HUES6 (cell line): ENCODE results near the gene LILRA1.
"Not testable (repeated sequence)": the region's sequence is repeated elsewhere in the genome, so short reads cannot be mapped to it uniquely, and the experiment has no call there.

ENCODE experiments used
- H3K27ac ChIP-seq: 2 replicates; pipeline ENCODE4 v1.7.0; 2013; ENCODE audit warnings: low read depth, mild to moderate bottlenecking, low read length, inconsistent platforms
- H3K27me3 ChIP-seq: 2 replicates; pipeline ENCODE4 v1.6.1; 2013; ENCODE audit warnings: low read length; ENCODE audit not compliant: control insufficient read depth, insufficient read depth
- H3K36me3 ChIP-seq: 2 replicates; pipeline ENCODE4 v1.6.1; 2013; ENCODE audit warnings: low read length; ENCODE audit not compliant: control insufficient read depth, insufficient read depth
- H3K4me1 ChIP-seq: 2 replicates; pipeline ENCODE4 v1.6.1; 2013; ENCODE audit warnings: low read length; ENCODE audit not compliant: control insufficient read depth, insufficient read depth
- H3K4me3 ChIP-seq: 2 replicates; pipeline ENCODE4 v1.5.1; 2013; ENCODE audit warnings: low read depth, low read length
- H3K9ac ChIP-seq: one replicate; pipeline ENCODE4 v1.6.1; 2013; ENCODE audit warnings: mild to moderate bottlenecking, low read length
- H3K9me3 ChIP-seq: 2 replicates; pipeline ENCODE4 v1.6.1; 2013; ENCODE audit warnings: low read depth, low read length; ENCODE audit not compliant: control insufficient read depth, insufficient read depth

LILRA1 gene

DNA sequence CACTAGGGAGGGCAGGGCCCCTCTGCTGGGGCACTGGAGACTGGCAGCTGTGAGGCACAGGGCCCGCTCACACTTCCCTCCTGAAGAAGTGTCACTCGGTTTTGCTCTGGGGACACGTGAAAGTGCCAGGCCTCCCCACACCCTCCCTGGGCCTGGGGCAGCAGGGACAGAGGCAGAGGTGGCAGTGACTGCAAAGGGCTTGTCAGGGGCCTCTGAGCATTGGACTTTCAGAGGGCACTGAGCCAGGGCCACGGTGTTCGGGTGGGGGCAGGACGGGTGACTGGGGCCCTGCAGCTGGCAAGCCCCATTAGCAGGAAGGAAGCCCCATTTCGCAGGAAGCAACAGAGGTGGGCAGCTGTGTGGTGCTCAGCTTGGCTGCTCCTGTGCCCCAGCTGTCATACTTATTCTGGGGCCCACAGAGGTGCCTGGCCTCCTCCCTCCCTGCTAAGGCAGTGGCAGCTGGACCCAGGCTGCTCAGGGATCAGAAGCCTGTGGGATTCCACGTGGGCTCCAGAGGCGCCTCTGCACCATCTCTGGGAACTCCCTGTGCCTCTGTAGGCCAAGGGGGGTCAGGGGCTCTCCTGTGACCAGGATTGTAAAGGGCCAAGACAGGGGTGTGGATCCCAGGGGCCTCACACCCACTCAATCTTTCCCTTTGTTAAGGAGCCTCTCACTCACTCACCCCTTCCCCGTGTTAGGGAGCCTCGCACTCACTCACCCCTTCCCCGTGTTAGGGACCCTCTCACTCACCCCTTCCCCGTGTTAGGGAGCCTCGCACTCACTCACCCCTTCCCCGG, 31.7 kb downstream of the LILRA1 start:
- not testable (repeated sequence) for H3K36me3 ChIP-seq, H3K4me3 ChIP-seq, H3K9ac ChIP-seq, H3K27ac ChIP-seq, H3K4me1 ChIP-seq, H3K27me3 ChIP-seq
- H3K9me3 ChIP-seq: peaks cover 32% of the 10 kb centered on the region; the same call in 1 of the 2 replicates

DNA sequence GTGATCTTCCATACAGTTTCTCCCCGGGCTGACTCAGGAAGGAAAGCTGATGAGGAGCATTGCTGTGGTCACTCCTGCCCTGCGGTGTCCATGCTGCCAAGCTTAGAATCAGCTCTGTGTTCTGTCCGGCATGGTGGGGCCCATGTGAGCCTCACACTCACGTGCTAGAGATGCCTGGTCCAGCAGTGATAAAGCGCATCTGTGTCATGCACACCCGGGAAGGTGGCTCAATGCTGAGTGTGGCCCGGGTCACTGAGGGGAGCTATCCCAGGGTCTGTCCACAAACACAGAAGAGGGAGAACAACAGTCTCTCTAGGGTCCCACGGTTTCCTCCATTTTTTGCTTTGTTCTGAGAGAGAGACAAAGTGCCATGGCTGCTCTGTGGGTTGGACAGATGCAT, 33.3 kb downstream of the LILRA1 start:
- no peaks in the 10 kb centered on the region for H3K36me3 ChIP-seq
- 0 out of 2 replicates have a peak, but pooled peaks cover 3% of the 10 kb centered on the region for H3K4me1 ChIP-seq
- H3K9ac ChIP-seq: no peak overlapping the region
- H3K4me3 ChIP-seq: no peak overlapping the region
- H3K27me3 ChIP-seq: peaks cover 3% of the 10 kb centered on the region; the same call in 1 of the 2 replicates
- H3K27ac ChIP-seq: no peak overlapping the region
- peaks cover 35% of the 10 kb centered on the region; the same call in 1 of the 2 replicates for H3K9me3 ChIP-seq

GRCh38 chr19:54627912-54628311, 34.5 kb downstream of the LILRA1 start:
- not testable (repeated sequence) for H3K27me3 ChIP-seq, H3K4me1 ChIP-seq, H3K4me3 ChIP-seq, H3K9ac ChIP-seq, H3K36me3 ChIP-seq, H3K27ac ChIP-seq
- peaks cover 36% of the 10 kb centered on the region; the same call in 1 of the 2 replicates for H3K9me3 ChIP-seq

GRCh38 chr19:54630262-54630661, 36.8 kb downstream of the LILRA1 start, which contains the start of gene LILRB1:
TSS of gene LILRB1 (plus strand) at chr19:54630484. CDS start at chr19:54631074, 590 bp downstream.
- not testable (repeated sequence) for H3K27ac ChIP-seq, H3K36me3 ChIP-seq, H3K4me3 ChIP-seq, H3K9ac ChIP-seq, H3K4me1 ChIP-seq, H3K27me3 ChIP-seq
- H3K9me3 ChIP-seq: peaks cover 39% of the 10 kb centered on the region; the same call in 1 of the 2 replicates

DNA sequence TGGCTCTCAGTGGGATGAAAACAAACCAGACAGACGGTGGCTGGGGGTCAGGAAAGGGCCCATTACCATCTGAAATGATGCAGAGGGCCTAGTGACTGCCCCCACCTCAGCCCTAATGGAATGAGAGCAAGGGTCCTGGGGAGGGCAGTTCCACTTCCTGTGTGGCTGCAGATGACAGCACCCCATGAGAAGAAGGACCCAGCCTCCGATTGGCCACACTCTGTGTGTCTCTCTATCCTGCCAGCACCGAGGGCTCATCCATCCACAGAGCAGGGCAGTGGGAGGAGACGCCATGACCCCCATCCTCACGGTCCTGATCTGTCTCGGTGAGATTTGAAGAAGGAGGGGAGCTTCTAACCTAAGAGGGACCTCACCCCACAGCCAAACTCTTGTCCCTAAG, 37.4 kb downstream of the LILRA1 start:
- Histone ChIP-seq H3K9me3 (peaks cover 39% of the 10 kb centered on the region; the same call in 1 of the 2 replicates), H3K4me3 (no peak overlapping the region), H3K27ac (no peak overlapping the region), H3K9ac (no peak overlapping the region), H3K36me3 (no peaks in the 10 kb centered on the region), H3K4me1 (0 out of 2 replicates have a peak, but pooled peaks cover 3% of the 10 kb centered on the region), H3K27me3 (peaks cover 3% of the 10 kb centered on the region; the same call in 1 of the 2 replicates)

GRCh38 chr19:54631489-54632337, 38.3 kb downstream of the LILRA1 start:
- H3K9ac ChIP-seq, H3K27ac ChIP-seq, H3K4me3 ChIP-seq, H3K27me3 ChIP-seq, H3K36me3 ChIP-seq, H3K4me1 ChIP-seq: not testable (repeated sequence)
- H3K9me3 ChIP-seq: peaks cover 37% of the 10 kb centered on the region; the same call in 1 of the 2 replicates

GRCh38 chr19:54632517-54632916, 39.1 kb downstream of the LILRA1 start:
- H3K4me1 ChIP-seq, H3K27ac ChIP-seq, H3K27me3 ChIP-seq, H3K36me3 ChIP-seq, H3K9ac ChIP-seq, H3K4me3 ChIP-seq: not testable (repeated sequence)
- H3K9me3 ChIP-seq: peaks cover 30% of the 10 kb centered on the region; the same call in 1 of the 2 replicates

DNA sequence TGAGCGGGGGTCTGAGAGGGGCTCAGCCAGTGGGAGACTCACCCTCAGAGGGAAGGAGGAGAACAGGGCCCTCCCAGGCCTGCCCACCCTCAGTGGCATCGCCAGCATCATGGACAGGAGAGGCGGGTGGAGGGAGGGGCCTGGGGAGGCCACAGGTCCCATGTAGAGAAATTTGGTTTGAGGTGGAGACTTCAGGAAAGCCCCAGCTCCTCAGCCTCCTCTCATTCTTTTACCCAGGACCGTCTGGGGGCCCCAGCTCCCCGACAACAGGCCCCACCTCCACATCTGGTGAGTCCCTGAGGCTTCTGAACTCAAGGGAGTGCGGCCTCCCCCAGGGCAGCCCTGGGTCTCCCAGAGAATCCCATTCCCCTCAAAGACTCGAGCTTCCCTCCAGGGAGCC, 40.0 kb downstream of the LILRA1 start:
- H3K9me3 ChIP-seq: peaks cover 24% of the 10 kb centered on the region; the same call in 1 of the 2 replicates
- no peak overlapping the region for H3K9ac ChIP-seq
- no peaks in the 10 kb centered on the region for H3K36me3 ChIP-seq
- no peak overlapping the region for H3K4me3 ChIP-seq
- no peak overlapping the region for H3K27ac ChIP-seq
- H3K27me3 ChIP-seq: peaks cover 3% of the 10 kb centered on the region; the same call in 1 of the 2 replicates
- H3K4me1 ChIP-seq: 0 out of 2 replicates have a peak, but pooled peaks cover 3% of the 10 kb centered on the region

GRCh38 chr19:54636081-54636480, 42.6 kb downstream of the LILRA1 start:
- H3K27ac ChIP-seq, H3K4me1 ChIP-seq, H3K9ac ChIP-seq, H3K9me3 ChIP-seq, H3K4me3 ChIP-seq, H3K36me3 ChIP-seq, H3K27me3 ChIP-seq: not testable (repeated sequence)

GRCh38 chr19:54638683-54639082, 45.3 kb downstream of the LILRA1 start:
- no peak overlapping the region for H3K9ac ChIP-seq
- no peaks in the 10 kb centered on the region for H3K36me3 ChIP-seq
- H3K27ac ChIP-seq: no peak overlapping the region
- no peaks in the 10 kb centered on the region; the same call in 1 of the 2 replicates for H3K27me3 ChIP-seq
- no peak overlapping the region for H3K4me3 ChIP-seq
- no peaks in the 10 kb centered on the region for H3K4me1 ChIP-seq
- peaks cover 4% of the 10 kb centered on the region; the same call in 1 of the 2 replicates for H3K9me3 ChIP-seq

- peaks cover 12% of the 10 kb centered on the region; the same call in 1 of the 2 replicates for H3K9me3 ChIP-seq
- H3K4me3 ChIP-seq: not testable (repeated sequence)
Measured at GRCh38 chr19:54642953-54643352, 49.5 kb downstream of the LILRA1 start.

More at GRCh38 chr19:54642953-54643352, 49.5 kb downstream of the LILRA1 start:
- H3K27me3 ChIP-seq, H3K9ac ChIP-seq, H3K36me3 ChIP-seq, H3K27ac ChIP-seq, H3K4me1 ChIP-seq: not testable (repeated sequence)
